B cell (primary cell): ENCODE results near the gene PUM1.

ENCODE experiments used
- CTCF ChIP-seq: fragments of 200-600 bp; IDR thresholded peaks from one replicate; pipeline ENCODE4 v1.8.0; 2022; ENCODE audit warnings: antibody characterized with exemption, mild to moderate bottlenecking
- EZH2 ChIP-seq: IDR thresholded peaks from 2 replicates; pipeline ENCODE4 v1.6.1; 2012; ENCODE audit warnings: borderline replicate concordance, low read depth, mild to moderate bottlenecking, moderate library complexity, low read length; ENCODE audit not compliant: insufficient read depth, poor library complexity, severe bottlenecking

GRCh38 chr1:30936541-30937171 is 128.9 kb downstream of the PUM1 start:
- TF ChIP-seq CTCF, result no peak
- no peak for TF ChIP-seq EZH2
